Keratinocyte (primary cell): ENCODE measurements around the gene SPON1. TPM values are rescaled to one million over a fixed set of nuclear protein-coding genes. Genes with fewer than 3 reads are reported as not detected.

Source experiments
- DNase-seq: peaks from one replicate; pipeline ENCODE4 v3.0.0-alpha.2; 2011; ENCODE audit warnings: low read depth, missing footprints, low spot score
- FAIRE-seq: peaks from 2 replicates; lab custom pipeline; 2011; peaks lifted over from hg19 to GRCh38; lab: Jason Lieb, UNC
- H2AFZ ChIP-seq: 2 replicates; pipeline ENCODE4 v1.6.0; 2012; ENCODE audit warnings: low read length, control low read depth, inconsistent platforms; ENCODE audit not compliant: control insufficient read depth
- H3K27ac ChIP-seq: 2 replicates; pipeline ENCODE4 v1.5.1; 2011; ENCODE audit warnings: low read length; ENCODE audit not compliant: control insufficient read depth, insufficient read depth
- H3K27me3 ChIP-seq: 3 replicates; pipeline ENCODE4 v1.6.0; 2011; ENCODE audit warnings: low read length; ENCODE audit not compliant: control insufficient read depth, insufficient read depth; ENCODE audit errors: extremely low read depth
- H3K36me3 ChIP-seq, 2 experiments: 2 replicates in 1 of 2; 3 replicates in 1 of 2; pipeline ENCODE4 v1.5.1; 2011; ENCODE audit warnings: low read length in 2 of 2, mild to moderate bottlenecking in 1 of 2; ENCODE audit not compliant: control insufficient read depth in 2 of 2, insufficient read depth in 2 of 2; ENCODE audit errors: extremely low read depth in 1 of 2
- H3K4me1 ChIP-seq: 3 replicates; pipeline ENCODE4 v1.5.1; 2011; ENCODE audit warnings: low read length; ENCODE audit not compliant: control insufficient read depth, insufficient read depth; ENCODE audit errors: extremely low read depth
- H3K4me2 ChIP-seq: 3 replicates; pipeline ENCODE4 v1.6.0; 2011; ENCODE audit warnings: low read depth, low read length; ENCODE audit not compliant: control insufficient read depth, insufficient read depth; ENCODE audit errors: extremely low read depth
- H3K4me3 ChIP-seq, 3 experiments: fragments of 200-600 bp in 1 of 3; sonication (generic) in 1 of 3; 2 replicates in 2 of 3; 3 replicates in 1 of 3; pipeline ENCODE4 v1.5.1; 2011 to 2016; ENCODE audit warnings: low read length in 3 of 3, mild to moderate bottlenecking in 3 of 3, control low read depth in 2 of 3, inconsistent platforms in 1 of 3, low read depth in 1 of 3, mixed read lengths in 1 of 3, mixed run types in 1 of 3, moderate library complexity in 1 of 3; ENCODE audit not compliant: control insufficient read depth in 2 of 3, insufficient read depth in 2 of 3; ENCODE audit errors: extremely low read depth in 1 of 3
- H3K79me2 ChIP-seq: 2 replicates; pipeline ENCODE4 v1.6.0; 2012; ENCODE audit warnings: low read length; ENCODE audit not compliant: control insufficient read depth, insufficient read depth
- H3K9ac ChIP-seq: 3 replicates; pipeline ENCODE4 v1.6.0; 2011; ENCODE audit warnings: low read length; ENCODE audit not compliant: control insufficient read depth, insufficient read depth; ENCODE audit errors: extremely low read depth
- H3K9me1 ChIP-seq: 3 replicates; pipeline ENCODE4 v1.6.0; 2011; ENCODE audit warnings: low read length; ENCODE audit not compliant: control insufficient read depth, insufficient read depth; ENCODE audit errors: extremely low read depth
- H3K9me3 ChIP-seq: 2 replicates; pipeline ENCODE4 v1.5.1; 2012; ENCODE audit warnings: low read depth, low read length; ENCODE audit not compliant: control insufficient read depth
- H4K20me1 ChIP-seq: 3 replicates; pipeline ENCODE4 v1.6.0; 2011; ENCODE audit warnings: low read length; ENCODE audit not compliant: control insufficient read depth, insufficient read depth; ENCODE audit errors: extremely low read depth
- CTCF ChIP-seq, 3 experiments: IDR thresholded peaks in 1 of 3; conservative IDR thresholded peaks in 1 of 3; optimal IDR thresholded peaks in 1 of 3; 2 replicates in 2 of 3; 3 replicates in 1 of 3; pipeline versions ENCODE3 to v1.5.1; 2011; ENCODE audit warnings: low read length in 3 of 3, mild to moderate bottlenecking in 3 of 3, moderate library complexity in 2 of 3, control low read depth in 1 of 3, inconsistent platforms in 1 of 3; ENCODE audit not compliant: insufficient read depth in 2 of 3; ENCODE audit errors: extremely low read depth in 1 of 3
- EZH2 ChIP-seq: IDR thresholded peaks from one replicate; pipeline ENCODE4 v1.6.1; 2012; ENCODE audit warnings: inconsistent platforms, mild to moderate bottlenecking, low read length, moderate library complexity
- dilution Hi-C: fragments of 300-500 bp; cut with MboI; formaldehyde crosslinking; loops from one replicate; pipeline ENCODE4 v1.7.0; 2020; ENCODE audit warnings: low sequenced_read_pairs; ENCODE audit not compliant: extremely low pct_ligation_motif_present
- polyA plus RNA-seq, 5 experiments: library from polyadenylated mRNA; depleted of rRNA in 3 of 5; stranded (reverse) in 3 of 5; stranded (forward) in 1 of 5; unstranded in 1 of 5; fragments of >200 nt; gene quantifications; 1 replicate in 1 of 5; 2 replicates in 3 of 5; 3 replicates in 1 of 5; pipeline versions ENCODE4 v1.2.1 to v1.2.3, GENCODE V29; 2011 to 2012; ENCODE audit warnings: missing spikeins in 2 of 5, low read depth in 1 of 5, low replicate concordance in 1 of 5

SPON1 gene
- polyA plus RNA-seq, 1 donor (not counting 4 experiments of a cell fraction or from before 2014, with no cell fraction given) = not detected

GRCh38 chr11:14106303-14107049 lies 144.0 kb downstream of the SPON1 start:
- no peak overlapping the region for H3K4me3 ChIP-seq
- H3K4me1 ChIP-seq = no peaks in the 10 kb centered on the region
- H3K27me3 ChIP-seq = peaks cover 4% of the 10 kb centered on the region
- H3K27ac ChIP-seq = no peak overlapping the region
- H3K9ac ChIP-seq = no peak overlapping the region
- no peaks in the 10 kb centered on the region for H3K79me2 ChIP-seq
- DNase-seq = no peak
- no peaks in the 10 kb centered on the region for H4K20me1 ChIP-seq
- H3K9me3 ChIP-seq = no peaks in the 10 kb centered on the region
- TF ChIP-seq CTCF (optimal IDR thresholded peaks at IDR 0.05 in 1 of 3, IDR thresholded peaks at IDR 0.05 in 1 of 3, conservative IDR thresholded peaks at IDR 0.05 in 1 of 3; ENCODE audit: extremely low read depth in 1 of 3, insufficient read depth in 2 of 3, low read length in 3 of 3) (no peak), EZH2 (no peak)
- H3K36me3 ChIP-seq = no peaks in the 10 kb centered on the region
- no peak overlapping the region for H3K4me2 ChIP-seq
- dilution Hi-C loops = no loop called here
- FAIRE-seq = no peak
- no peak overlapping the region for H2AFZ ChIP-seq
- no peaks in the 10 kb centered on the region for H3K9me1 ChIP-seq

GRCh38 chr11:14107050-14107430 lies 144.5 kb downstream of the SPON1 start:
- FAIRE-seq = no peak
- Histone ChIP-seq H3K36me3 (no peaks in the 10 kb centered on the region), H3K27me3 (peaks cover 4% of the 10 kb centered on the region), H2AFZ (no peak overlapping the region), H3K4me1 (no peaks in the 10 kb centered on the region), H3K4me3 (no peak overlapping the region), H3K79me2 (no peaks in the 10 kb centered on the region), H3K27ac (no peak overlapping the region), H3K9ac (no peak overlapping the region), H4K20me1 (no peaks in the 10 kb centered on the region), H3K9me3 (no peaks in the 10 kb centered on the region), H3K9me1 (no peaks in the 10 kb centered on the region), H3K4me2 (no peak overlapping the region)
- TF ChIP-seq CTCF (optimal IDR thresholded peaks at IDR 0.05 in 1 of 3, IDR thresholded peaks at IDR 0.05 in 1 of 3, conservative IDR thresholded peaks at IDR 0.05 in 1 of 3; ENCODE audit: extremely low read depth in 1 of 3, insufficient read depth in 2 of 3, low read length in 3 of 3) (no peak), EZH2 (no peak)
- dilution Hi-C loops = no loop called here
- no peak for DNase-seq
